Caco-2 (cell line): ENCODE data around the gene ZNF385C. TPM values are rescaled to one million over a fixed set of nuclear protein-coding genes. Genes with fewer than 3 reads are reported as not detected.

Source experiments
- BruUV-seq: library from RNA; stranded (reverse); fragments of 400-500 nt; replicated peaks from 2 replicates; lab custom pipeline; 2021; lab: Mats Ljungman, UMichigan
- CTCF ChIA-PET: fragments of 300-600 bp; sonication (Branson Sonifier 250); formaldehyde crosslinking; loops from one replicate; lab custom pipeline; 2022; ENCODE audit warnings: antibody characterized with exemption; lab: Charles Lee
- POLR2A ChIA-PET: fragments of 300-600 bp; sonication (Branson Sonifier 250); formaldehyde crosslinking; loops from one replicate; lab custom pipeline; 2022; ENCODE audit warnings: antibody characterized with exemption; lab: Charles Lee
- DNase-seq, 2 experiments: peaks; one replicate each; pipeline versions ENCODE4 v3.0.0 to v3.0.0-alpha.2; 2020 to 2022
- H3K27me3 ChIP-seq: replicated peaks from 2 replicates; pipeline ENCODE4 v1.6.0; 2011; ENCODE audit warnings: low read length; ENCODE audit not compliant: control insufficient read depth, insufficient read depth
- H3K36me3 ChIP-seq: 2 replicates; pipeline ENCODE4 v1.5.1; 2011; ENCODE audit warnings: low read length; ENCODE audit not compliant: control insufficient read depth, insufficient read depth
- H3K4me1 ChIP-seq: fragments of 250-450 bp; sonication (Bioruptor Pico); 2 replicates; pipeline ENCODE4 v1.5.1; 2020; ENCODE audit warnings: mild to moderate bottlenecking
- H3K4me3 ChIP-seq: 2 replicates; pipeline ENCODE4 v1.5.1; 2011; ENCODE audit warnings: low read depth, mild to moderate bottlenecking, control low read depth, low read length
- H3K9me3 ChIP-seq: fragments of 250-450 bp; sonication (Bioruptor Pico); 2 replicates; pipeline ENCODE4 v1.5.1; 2020; ENCODE audit warnings: mild to moderate bottlenecking, moderate library complexity
- H3K27ac Mint-ChIP-seq: one replicate; pipeline ENCODE4 v1.8.0; 2022; ENCODE audit warnings: mixed read lengths; ENCODE audit not compliant: unreplicated experiment
- H3K27me3 Mint-ChIP-seq: one replicate; pipeline ENCODE4 v1.8.0; 2022; ENCODE audit warnings: mixed read lengths; ENCODE audit not compliant: insufficient read depth, unreplicated experiment
- H3K36me3 Mint-ChIP-seq: one replicate; pipeline ENCODE4 v1.8.0; 2022; ENCODE audit warnings: mild to moderate bottlenecking, mixed read lengths; ENCODE audit not compliant: insufficient read depth, unreplicated experiment
- H3K4me1 Mint-ChIP-seq: one replicate; pipeline ENCODE4 v1.8.0; 2022; ENCODE audit warnings: low read depth, mixed read lengths; ENCODE audit not compliant: unreplicated experiment
- H3K4me3 Mint-ChIP-seq: one replicate; pipeline ENCODE4 v1.8.0; 2022; ENCODE audit warnings: mild to moderate bottlenecking, moderate library complexity, mixed read lengths; ENCODE audit not compliant: unreplicated experiment
- H3K9me3 Mint-ChIP-seq: one replicate; pipeline ENCODE4 v1.8.0; 2022; ENCODE audit warnings: mixed read lengths; ENCODE audit not compliant: unreplicated experiment
- CTCF ChIP-seq, 2 experiments: fragments of 200-600 bp in 1 of 2; IDR thresholded peaks; 1 replicate in 1 of 2; 2 replicates in 1 of 2; pipeline versions ENCODE4 v1.5.1 to v1.8.0; 2011 to 2022; ENCODE audit warnings: antibody characterized with exemption in 1 of 2, control low read depth in 1 of 2, inconsistent platforms in 1 of 2, low read depth in 1 of 2, low read length in 1 of 2, mild to moderate bottlenecking in 1 of 2, moderate library complexity in 1 of 2; ENCODE audit not compliant: insufficient read depth in 1 of 2, severe bottlenecking in 1 of 2, unreplicated experiment in 1 of 2
- intact Hi-C: fragments of 100-400 bp; cut with micrococcal nuclease; formaldehyde crosslinking; loops from one replicate; pipeline ENCODE4 v1.10.0; 2022; ENCODE audit not compliant: unreplicated experiment
- total RNA-seq: library from RNA; stranded (reverse); gene quantifications from 2 replicates; pipeline ENCODE4 v1.2.3, GENCODE V29; 2022

The ZNF385C gene
- total RNA-seq, 1 experiment from 2014 or later = 1.5 TPM

GRCh38 chr17:42092939-42093338 lies 5.3 kb downstream of the ZNF385C start:
- no peaks in the 10 kb centered on the region for H3K27me3 Mint-ChIP-seq
- 0 out of 2 replicates have a peak, but pooled peaks cover 2% of the 10 kb centered on the region for H3K27me3 ChIP-seq
- intact Hi-C loops = no loop called here
- H3K9me3 ChIP-seq = no peaks in the 10 kb centered on the region
- H3K4me1 ChIP-seq = peaks cover 6% of the 10 kb centered on the region
- H3K36me3 Mint-ChIP-seq = no peaks in the 10 kb centered on the region
- no peaks in the 10 kb centered on the region for H3K4me1 Mint-ChIP-seq
- H3K4me3 Mint-ChIP-seq = no peak overlapping the region
- no peaks in the 10 kb centered on the region for H3K36me3 ChIP-seq
- no peak overlapping the region for H3K27ac Mint-ChIP-seq
- DNase-seq = no peak
- no peak for TF ChIP-seq CTCF (IDR thresholded peaks at IDR 0.05; ENCODE audit: insufficient read depth in 1 of 2, low read depth in 1 of 2, low read length in 1 of 2, severe bottlenecking in 1 of 2, unreplicated experiment in 1 of 2)
- H3K9me3 Mint-ChIP-seq = no peaks in the 10 kb centered on the region
- BruUV-seq = no TSS peak
- POLR2A ChIA-PET = no interaction called here
- H3K4me3 ChIP-seq = no peak overlapping the region
- CTCF ChIA-PET = interaction anchor here (0.6 kb wide), 1 partner anchor 443 kb away, joined by 3 read pairs; the partner anchor contains the start of gene NAGLU

GRCh38 chr17:42090964-42091790 lies 7.1 kb downstream of the ZNF385C start:
- ChIA-PET POLR2A (no interaction called here), CTCF (no interaction called here)
- Histone ChIP-seq H3K36me3 (no peaks in the 10 kb centered on the region), H3K27me3 (no peaks in the 10 kb centered on the region), H3K4me3 (no peak overlapping the region), H3K9me3 (no peaks in the 10 kb centered on the region), H3K4me1 (peaks cover 10% of the 10 kb centered on the region)
- Mint-ChIP-seq H3K4me3 (no peak overlapping the region), H3K27ac (no peak overlapping the region), H3K36me3 (no peaks in the 10 kb centered on the region), H3K27me3 (no peaks in the 10 kb centered on the region), H3K9me3 (no peaks in the 10 kb centered on the region), H3K4me1 (peaks cover 7% of the 10 kb centered on the region)
- intact Hi-C loops = no loop called here
- no TSS peak for BruUV-seq
- no peak for TF ChIP-seq CTCF (IDR thresholded peaks at IDR 0.05; ENCODE audit: insufficient read depth in 1 of 2, low read depth in 1 of 2, low read length in 1 of 2, severe bottlenecking in 1 of 2, unreplicated experiment in 1 of 2)
- no peak for DNase-seq

GRCh38 chr17:42088736-42089135 lies 9.5 kb downstream of the ZNF385C start:
- ChIA-PET CTCF (interaction anchor here (1.0 kb wide), 1 partner anchor 32 kb away, joined by 3 read pairs; the partner anchor contains the start of gene KAT2A), POLR2A (no interaction called here)
- Histone ChIP-seq H3K4me1 (peaks cover 10% of the 10 kb centered on the region), H3K9me3 (no peaks in the 10 kb centered on the region), H3K27me3 (no peaks in the 10 kb centered on the region), H3K4me3 (no peak overlapping the region), H3K36me3 (no peaks in the 10 kb centered on the region)
- H3K27me3 Mint-ChIP-seq = no peaks in the 10 kb centered on the region
- no peak overlapping the region for H3K27ac Mint-ChIP-seq
- H3K36me3 Mint-ChIP-seq = no peaks in the 10 kb centered on the region
- no TSS peak for BruUV-seq
- DNase-seq = no peak
- peaks cover 7% of the 10 kb centered on the region for H3K4me1 Mint-ChIP-seq
- H3K4me3 Mint-ChIP-seq = no peak overlapping the region
- no peak for TF ChIP-seq CTCF (IDR thresholded peaks at IDR 0.05; ENCODE audit: insufficient read depth in 1 of 2, low read depth in 1 of 2, low read length in 1 of 2, severe bottlenecking in 1 of 2, unreplicated experiment in 1 of 2)
- H3K9me3 Mint-ChIP-seq = no peaks in the 10 kb centered on the region
- intact Hi-C loops = no loop called here
